Stimulated activated naive CD8-positive, alpha-beta T cell treated with anti-CD3 and anti-CD28 coated beads, Interleukin-15, Interleukin-2, amounts not matched to agents 100 ng/mL and 50 ng/mL, for 24 hours (primary cell): Measurements from ENCODE around the gene DAB1.
"Not testable (repeated sequence)": the region's sequence is repeated elsewhere in the genome, so short reads cannot be mapped to it uniquely, and the experiment has no call there.

ENCODE experiments used
- H3K27ac Mint-ChIP-seq: one replicate; pipeline ENCODE4 v1.8.0; 2021; ENCODE audit warnings: mild to moderate bottlenecking, mixed read lengths
- H3K27me3 Mint-ChIP-seq: one replicate; pipeline ENCODE4 v1.8.0; 2021; ENCODE audit warnings: mixed read lengths
- H3K36me3 Mint-ChIP-seq: one replicate; pipeline ENCODE4 v1.8.0; 2021; ENCODE audit warnings: low read depth, mixed read lengths
- H3K4me1 Mint-ChIP-seq: one replicate; pipeline ENCODE4 v1.8.0; 2021; ENCODE audit warnings: low read depth, mixed read lengths
- H3K4me3 Mint-ChIP-seq: one replicate; pipeline ENCODE4 v1.8.0; 2021; ENCODE audit warnings: mild to moderate bottlenecking, mixed read lengths
- H3K9me3 Mint-ChIP-seq: one replicate; pipeline ENCODE4 v1.8.0; 2021; ENCODE audit warnings: mixed read lengths

Gene DAB1

GRCh38 chr1:57360846-57361407 lies 62.9 kb downstream of the DAB1 start:
- no peaks in the 10 kb centered on the region for H3K4me1 Mint-ChIP-seq
- H3K36me3 Mint-ChIP-seq, result no peaks in the 10 kb centered on the region
- H3K27me3 Mint-ChIP-seq, result no peaks in the 10 kb centered on the region
- no peak overlapping the region for H3K27ac Mint-ChIP-seq
- H3K4me3 Mint-ChIP-seq, result no peak overlapping the region
- H3K9me3 Mint-ChIP-seq, result peaks cover 6% of the 10 kb centered on the region

GRCh38 chr1:57357462-57357861 lies 66.4 kb downstream of the DAB1 start:
- H3K4me3 Mint-ChIP-seq, result no peak overlapping the region
- H3K27ac Mint-ChIP-seq, result no peak overlapping the region
- H3K36me3 Mint-ChIP-seq, result no peaks in the 10 kb centered on the region
- H3K4me1 Mint-ChIP-seq, result no peaks in the 10 kb centered on the region
- peaks cover 3% of the 10 kb centered on the region for H3K27me3 Mint-ChIP-seq
- H3K9me3 Mint-ChIP-seq, result peaks cover 6% of the 10 kb centered on the region

- Mint-ChIP-seq H3K27me3 (peaks cover 3% of the 10 kb centered on the region), H3K4me3 (no peak overlapping the region), H3K36me3 (no peaks in the 10 kb centered on the region), H3K27ac (no peak overlapping the region), H3K9me3 (peaks cover 3% of the 10 kb centered on the region), H3K4me1 (no peaks in the 10 kb centered on the region)
Measured at GRCh38 chr1:57353654-57354053, 70.2 kb downstream of the DAB1 start.

GRCh38 chr1:57350610-57351009 lies 73.2 kb downstream of the DAB1 start:
- Mint-ChIP-seq H3K4me1 (no peaks in the 10 kb centered on the region), H3K9me3 (peaks cover 3% of the 10 kb centered on the region), H3K4me3 (no peak overlapping the region), H3K36me3 (no peaks in the 10 kb centered on the region), H3K27ac (no peak overlapping the region), H3K27me3 (peaks cover 7% of the 10 kb centered on the region)

GRCh38 chr1:57348921-57349320 lies 74.9 kb downstream of the DAB1 start:
- no peaks in the 10 kb centered on the region for H3K4me1 Mint-ChIP-seq
- no peak overlapping the region for H3K27ac Mint-ChIP-seq
- H3K27me3 Mint-ChIP-seq, result peaks cover 4% of the 10 kb centered on the region
- H3K4me3 Mint-ChIP-seq, result no peak overlapping the region
- H3K9me3 Mint-ChIP-seq, result peaks cover 3% of the 10 kb centered on the region
- H3K36me3 Mint-ChIP-seq, result no peaks in the 10 kb centered on the region

GRCh38 chr1:57345916-57346315 lies 77.9 kb downstream of the DAB1 start:
- Mint-ChIP-seq H3K36me3 (no peaks in the 10 kb centered on the region), H3K4me3 (no peak overlapping the region), H3K27ac (no peak overlapping the region), H3K27me3 (peaks cover 8% of the 10 kb centered on the region), H3K4me1 (no peaks in the 10 kb centered on the region), H3K9me3 (peaks cover 3% of the 10 kb centered on the region)

GRCh38 chr1:57344265-57344664 lies 79.6 kb downstream of the DAB1 start:
- Mint-ChIP-seq H3K9me3 (peaks cover 3% of the 10 kb centered on the region), H3K4me3 (no peak overlapping the region), H3K27ac (no peak overlapping the region), H3K27me3 (peaks cover 12% of the 10 kb centered on the region), H3K36me3 (no peaks in the 10 kb centered on the region), H3K4me1 (no peaks in the 10 kb centered on the region)

- H3K9me3 Mint-ChIP-seq, H3K4me1 Mint-ChIP-seq, H3K27me3 Mint-ChIP-seq, H3K27ac Mint-ChIP-seq, H3K4me3 Mint-ChIP-seq, H3K36me3 Mint-ChIP-seq: not testable (repeated sequence)
Measured at GRCh38 chr1:57343298-57343915, 80.5 kb downstream of the DAB1 start.

- H3K9me3 Mint-ChIP-seq, result peaks cover 3% of the 10 kb centered on the region
- H3K36me3 Mint-ChIP-seq, result no peaks in the 10 kb centered on the region
- H3K4me3 Mint-ChIP-seq, result no peak overlapping the region
- no peak overlapping the region for H3K27ac Mint-ChIP-seq
- H3K4me1 Mint-ChIP-seq, result no peaks in the 10 kb centered on the region
- H3K27me3 Mint-ChIP-seq, result peaks cover 12% of the 10 kb centered on the region
Measured at GRCh38 chr1:57341721-57342120, 82.1 kb downstream of the DAB1 start.

GRCh38 chr1:57340334-57341070 lies 83.4 kb downstream of the DAB1 start:
- Mint-ChIP-seq H3K27ac (no peak overlapping the region), H3K4me3 (no peak overlapping the region), H3K27me3 (peaks cover 18% of the 10 kb centered on the region), H3K4me1 (no peaks in the 10 kb centered on the region), H3K9me3 (no peaks in the 10 kb centered on the region), H3K36me3 (no peaks in the 10 kb centered on the region)

- Mint-ChIP-seq H3K36me3 (no peaks in the 10 kb centered on the region), H3K27ac (no peak overlapping the region), H3K4me3 (no peak overlapping the region), H3K27me3 (peaks cover 21% of the 10 kb centered on the region), H3K4me1 (no peaks in the 10 kb centered on the region), H3K9me3 (peaks cover 3% of the 10 kb centered on the region)
Measured at GRCh38 chr1:57337623-57338022, 86.2 kb downstream of the DAB1 start.

GRCh38 chr1:57336793-57337192 lies 87.1 kb downstream of the DAB1 start:
- Mint-ChIP-seq H3K4me1 (no peaks in the 10 kb centered on the region), H3K27me3 (peaks cover 17% of the 10 kb centered on the region), H3K9me3 (peaks cover 3% of the 10 kb centered on the region), H3K4me3 (no peak overlapping the region), H3K27ac (no peak overlapping the region), H3K36me3 (no peaks in the 10 kb centered on the region)

- Mint-ChIP-seq H3K4me3 (no peak overlapping the region), H3K36me3 (no peaks in the 10 kb centered on the region), H3K27ac (no peak overlapping the region), H3K9me3 (peaks cover 8% of the 10 kb centered on the region), H3K27me3 (peaks cover 9% of the 10 kb centered on the region), H3K4me1 (no peaks in the 10 kb centered on the region)
Measured at GRCh38 chr1:57331620-57332019, 92.2 kb downstream of the DAB1 start.

- Mint-ChIP-seq H3K4me1 (no peaks in the 10 kb centered on the region), H3K27ac (no peak overlapping the region), H3K36me3 (no peaks in the 10 kb centered on the region), H3K4me3 (no peak overlapping the region), H3K27me3 (peaks cover 3% of the 10 kb centered on the region), H3K9me3 (peaks cover 8% of the 10 kb centered on the region)
Measured at GRCh38 chr1:57329937-57330336, 93.9 kb downstream of the DAB1 start.

GRCh38 chr1:57329001-57329527 lies 94.8 kb downstream of the DAB1 start:
- Mint-ChIP-seq H3K36me3 (no peaks in the 10 kb centered on the region), H3K4me1 (no peaks in the 10 kb centered on the region), H3K27me3 (peaks cover 3% of the 10 kb centered on the region), H3K9me3 (peaks cover 12% of the 10 kb centered on the region), H3K27ac (no peak overlapping the region), H3K4me3 (no peak overlapping the region)
